ENCODE measurements around the gene RBM5. TPM values are rescaled to one million over a fixed set of nuclear protein-coding genes. Genes with fewer than 3 reads are reported as not detected.

The RBM5 gene
- total and polyA plus RNA-seq, 10 of the 15 experiments (the other 5 are each of a cell fraction or from before 2014, with no cell fraction given) = 35.1 to 347 (median 111) TPM

DNA sequence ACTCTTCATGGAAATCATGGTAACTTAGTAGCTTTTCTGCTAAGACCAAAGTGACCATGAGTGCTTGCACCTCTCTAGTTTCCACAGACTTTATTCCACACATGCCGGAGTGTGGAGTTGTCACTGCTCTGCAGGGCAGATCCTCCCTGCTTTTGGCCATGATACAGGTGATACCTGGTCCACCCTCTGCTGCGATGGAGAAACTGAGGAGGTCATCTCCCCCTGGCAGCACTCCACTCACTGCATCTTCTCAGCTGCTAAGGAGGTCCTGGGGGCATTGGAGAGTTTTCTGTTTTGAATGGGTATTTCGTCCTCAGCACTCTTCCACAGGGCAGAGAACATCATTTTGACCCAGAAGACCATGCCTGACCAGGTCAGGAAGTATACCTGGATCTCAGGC lies 31.1 kb downstream of the RBM5 start (continued):
- TF ChIP-seq TCF7 (IDR thresholded peaks at IDR 0.05; ENCODE audit: borderline replicate concordance) = no peak
- TF ChIP-seq SIN3A (IDR thresholded peaks at IDR 0.05; ENCODE audit: low read depth, low read length) = no peak
- TF ChIP-seq ZNF24 (IDR thresholded peaks at IDR 0.05) = no peak
- TF ChIP-seq ZNF217 (IDR thresholded peaks at IDR 0.05) = no peak
- no peak for TF ChIP-seq SMAD1 (IDR thresholded peaks at IDR 0.05; ENCODE audit: low read depth, partially characterized antibody)
- TF ChIP-seq STAT3 (IDR thresholded peaks at IDR 0.05; ENCODE audit: low read depth, low read length) = no peak
- no peak for TF ChIP-seq SIX5 (IDR thresholded peaks at IDR 0.05; ENCODE audit: low read depth, low read length, severe bottlenecking)

DNA sequence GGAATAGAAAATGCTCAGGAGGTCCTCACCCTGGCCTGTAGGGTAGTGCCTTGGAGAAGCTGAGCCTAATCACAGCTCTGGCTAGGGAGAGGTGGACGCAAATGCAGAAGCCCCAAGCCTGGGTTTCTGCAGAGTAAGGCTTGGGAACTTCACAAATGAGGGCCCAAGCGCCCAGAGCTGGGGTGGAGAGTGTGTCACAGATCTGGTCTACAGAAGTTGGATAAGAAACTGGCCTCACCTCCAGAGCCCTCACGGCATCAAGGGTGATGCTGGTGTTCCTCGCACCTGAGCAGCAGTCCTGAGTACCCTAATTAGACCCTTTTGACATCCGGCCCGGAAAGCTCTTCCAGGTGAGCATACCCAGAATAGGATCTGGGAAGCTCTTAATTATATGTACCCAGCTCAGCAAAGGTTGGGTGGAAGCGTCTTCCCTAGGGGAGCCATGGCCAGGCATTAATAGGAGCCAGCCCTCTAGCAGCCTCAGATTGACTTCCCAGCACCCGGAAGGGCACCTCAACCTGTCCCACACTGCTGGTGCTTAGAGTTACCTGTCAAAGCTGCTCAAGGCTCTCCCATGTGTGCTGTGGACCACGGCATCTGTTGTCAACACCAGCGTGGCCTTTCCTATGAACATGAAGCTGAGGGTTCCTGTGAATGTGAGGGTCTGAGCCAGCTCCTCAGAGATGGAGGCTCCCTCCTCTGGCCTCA lies 31.8 kb downstream of the RBM5 start:
- in situ Hi-C loops (cut with MboI) (loop anchor here (5.0 kb wide), 1 partner anchor 152 kb away; no protein-coding TSS in a partner anchor), intact Hi-C loops (cut with micrococcal nuclease; ENCODE audit: unreplicated experiment) (loop anchor here (1.0 kb wide), 3 partner anchors 69 to 153 kb away; no protein-coding TSS in a partner anchor)
- no TSS peak for BruUV-seq (replicated peaks)
- H3K36me3 ChIP-seq (ENCODE audit: control insufficient read depth in 2 of 2, insufficient read depth in 2 of 2, low read length in 1 of 2) = peaks cover 26 to 35% of the 10 kb centered on the region in 2 experiments
- H3K27me3 ChIP-seq (replicated peaks in 1 of 2; ENCODE audit: control insufficient read depth in 2 of 2, insufficient read depth in 2 of 2, low read length in 1 of 2) = no peaks in the 10 kb centered on the region
- H3K4me1 ChIP-seq (ENCODE audit: control insufficient read depth, insufficient read depth, low read length) = no peaks in the 10 kb centered on the region; the same call in 1 of the 2 replicates
- RAD21 ChIA-PET (ENCODE audit: unreplicated experiment) = interaction anchor here (1.4 to 1.7 kb wide), 2 partner anchors 71 to 105 kb away, joined by 3 to 5 read pairs; partner anchors contain the start of gene GNAT1
- CTCF ChIA-PET = interaction anchor here (0.6 to 3.8 kb wide), 19 partner anchors 8 to 159 kb away, joined by 3 to 20 read pairs (median 5); partner anchors contain the start of genes GNAT1 and RBM5
- no peak overlapping the region for H2AFZ ChIP-seq (ENCODE audit: control insufficient read depth, low read depth, low read length)
- no peak overlapping the region for H3K27ac ChIP-seq (ENCODE audit: control insufficient read depth, insufficient read depth)
- no peak overlapping the region for H3K4me2 ChIP-seq (ENCODE audit: control insufficient read depth, insufficient read depth)
- H3K9ac ChIP-seq (ENCODE audit: control insufficient read depth, insufficient read depth, low read length) = no peak overlapping the region
- H4K20me1 ChIP-seq (ENCODE audit: control insufficient read depth, insufficient read depth) = peaks cover 4% of the 10 kb centered on the region; the same call in 1 of the 2 replicates
- 75% methylated on average over 10 of the region's 10 CpGs for WGBS (ENCODE audit: insufficient coverage, insufficient replicate concordance, low lambda C conversion rate, missing lambda C conversion rate)
- SMC1A ChIA-PET (ENCODE audit: uncharacterized antibody, unreplicated experiment) = interaction anchor here (1.0 to 1.5 kb wide), 2 partner anchors 32 to 131 kb away, joined by 3 to 4 read pairs; partner anchors contain the start of gene RBM5
- POLR2A ChIA-PET = interaction anchor here (1.1 to 1.3 kb wide), 2 partner anchors 107 to 115 kb away, joined by 3 to 4 read pairs; partner anchors contain the start of gene GNAI2
- no peak for ATAC-seq
- H3K79me2 ChIP-seq (ENCODE audit: control insufficient read depth, insufficient read depth, low read length) = no peaks in the 10 kb centered on the region
- H3K4me3 ChIP-seq = no peak overlapping the region
- FAIRE-seq = no peak
- DNase-seq (ENCODE audit: low read depth, low spot score) = no peak
- H3K9me3 ChIP-seq (replicated peaks; ENCODE audit: control insufficient read depth, insufficient read depth, low read length) = no peaks in the 10 kb centered on the region
- TF ChIP-seq POLR2AphosphoS2 (IDR thresholded peaks at IDR 0.05; ENCODE audit: low read depth, low read length) (0 out of 2 replicates have a peak, but pooled peaks have one; percentile 5), POLR2AphosphoS5 (IDR thresholded peaks at IDR 0.05; ENCODE audit: low read length) (peak; percentile 67; the same call in 1 of the 2 replicates), POLR2A (IDR thresholded peaks at IDR 0.05; ENCODE audit: low read depth, low read length) (peak; percentile 34; the same call in 1 of the 2 replicates), CHD1 (IDR thresholded peaks at IDR 0.05; ENCODE audit: low read depth, low read length) (no peak)
